WTC11 (cell line): ENCODE results near the gene NEUROG1. TPM values are rescaled to one million over a fixed set of nuclear protein-coding genes. Genes with fewer than 3 reads are reported as not detected.

ENCODE experiments used
- ATAC-seq: fragments of 200-7000 bp; cut with Tn5 transposase; 2 replicates; pipeline ENCODE4 v1.10.0; 2021; ENCODE audit warnings: mild to moderate bottlenecking, moderate library complexity
- CTCF ChIA-PET: fragments of 300-600 bp; sonication (Branson Sonifier 250); formaldehyde crosslinking; loops from one replicate; lab custom pipeline; 2021; ENCODE audit warnings: antibody characterized with exemption; lab: Charles Lee
- POLR2A ChIA-PET: fragments of 350-600 bp; sonication (Branson Sonifier 250); formaldehyde crosslinking; loops from one replicate; lab custom pipeline; 2021; ENCODE audit warnings: antibody characterized with exemption; lab: Charles Lee
- DNase-seq: peaks from one replicate; pipeline ENCODE4 v3.0.0; 2021; ENCODE audit warnings: low spot score
- H3K27ac Mint-ChIP-seq: 2 replicates; pipeline ENCODE4 v1.8.0; 2021; ENCODE audit warnings: mixed read lengths
- H3K27me3 Mint-ChIP-seq: 2 replicates; pipeline ENCODE4 v1.8.0; 2021; ENCODE audit warnings: low read depth, mild to moderate bottlenecking, moderate library complexity, mixed read lengths
- H3K36me3 Mint-ChIP-seq: 2 replicates; pipeline ENCODE4 v1.8.0; 2021; ENCODE audit warnings: mixed read lengths
- H3K4me1 Mint-ChIP-seq: 2 replicates; pipeline ENCODE4 v1.8.0; 2022; ENCODE audit warnings: mixed read lengths
- H3K4me3 Mint-ChIP-seq: 2 replicates; pipeline ENCODE4 v1.8.0; 2021; ENCODE audit warnings: mild to moderate bottlenecking, moderate library complexity, mixed read lengths
- H3K9me3 Mint-ChIP-seq: 2 replicates; pipeline ENCODE4 v1.8.0; 2021; ENCODE audit warnings: mixed read lengths
- ARID4B ChIP-seq: sonication (generic); formaldehyde crosslinking; IDR thresholded peaks from 2 replicates; pipeline ENCODE4 v1.8.0; 2023; ENCODE audit warnings: missing genetic modification reagents, mild to moderate bottlenecking, borderline replicate concordance
- ATF3 ChIP-seq: sonication (generic); formaldehyde crosslinking; conservative IDR thresholded peaks from 2 replicates; pipeline ENCODE4 v1.8.1; 2022; ENCODE audit warnings: mild to moderate bottlenecking, missing genetic modification reagents
- ELF4 ChIP-seq: sonication (generic); formaldehyde crosslinking; IDR thresholded peaks from 2 replicates; pipeline ENCODE4 v1.8.1; 2022; ENCODE audit warnings: low read depth, mild to moderate bottlenecking, moderate library complexity, missing genetic modification reagents
- ESRRA ChIP-seq: sonication (generic); formaldehyde crosslinking; IDR thresholded peaks from 2 replicates; pipeline ENCODE4 v1.8.1; 2022; ENCODE audit warnings: mild to moderate bottlenecking, missing genetic modification reagents, borderline replicate concordance
- GRHL2 ChIP-seq: fragments of 250-450 bp; sonication (Bioruptor Pico); IDR thresholded peaks from 2 replicates; pipeline ENCODE4 v1.8.0; 2022; ENCODE audit warnings: mild to moderate bottlenecking, moderate library complexity; ENCODE audit not compliant: insufficient replicate concordance, severe bottlenecking
- HMGA2 ChIP-seq: fragments of 250-450 bp; sonication (Bioruptor Pico); IDR thresholded peaks from 2 replicates; pipeline ENCODE4 v1.4.0; 2021; ENCODE audit warnings: mild to moderate bottlenecking, moderate library complexity
- NR2C2 ChIP-seq: sonication (generic); formaldehyde crosslinking; IDR thresholded peaks from 2 replicates; pipeline ENCODE4 v1.8.0; 2022; ENCODE audit warnings: mild to moderate bottlenecking, missing genetic modification reagents
- NR3C1 ChIP-seq: sonication (generic); formaldehyde crosslinking; conservative IDR thresholded peaks from 2 replicates; pipeline ENCODE4 v1.8.1; 2023; ENCODE audit warnings: low read depth, mild to moderate bottlenecking, missing genetic modification reagents
- OVOL2 ChIP-seq: fragments of 250-450 bp; sonication (Bioruptor Pico); IDR thresholded peaks from 2 replicates; pipeline ENCODE4 v1.9.0; 2021; ENCODE audit warnings: mild to moderate bottlenecking, borderline replicate concordance
- PRRX2 ChIP-seq: fragments of 250-450 bp; sonication (Bioruptor Pico); IDR thresholded peaks from 2 replicates; pipeline ENCODE4 v1.8.0; 2021; ENCODE audit warnings: mild to moderate bottlenecking
- RORB ChIP-seq: fragments of 250-450 bp; sonication (Bioruptor Pico); IDR thresholded peaks from 2 replicates; pipeline ENCODE4 v1.9.0; 2021; ENCODE audit warnings: mild to moderate bottlenecking
- STAT6 ChIP-seq: sonication (generic); formaldehyde crosslinking; conservative IDR thresholded peaks from 2 replicates; pipeline ENCODE4 v1.8.1; 2023; ENCODE audit warnings: mild to moderate bottlenecking, low read depth, missing genetic modification reagents, moderate library complexity
- USF1 ChIP-seq: sonication (generic); formaldehyde crosslinking; IDR thresholded peaks from 2 replicates; pipeline ENCODE4 v1.8.0; 2022; ENCODE audit warnings: mild to moderate bottlenecking, missing genetic modification reagents
- USF2 ChIP-seq: sonication (generic); formaldehyde crosslinking; IDR thresholded peaks from 2 replicates; pipeline ENCODE4 v1.8.1; 2023; ENCODE audit warnings: mild to moderate bottlenecking, missing genetic modification reagents, moderate library complexity
- ZNF281 ChIP-seq: sonication (generic); formaldehyde crosslinking; IDR thresholded peaks from 2 replicates; pipeline ENCODE4 v1.8.0; 2023; ENCODE audit warnings: mild to moderate bottlenecking, missing genetic modification reagents
- ZNF416 ChIP-seq: fragments of 250-450 bp; sonication (Bioruptor Pico); IDR thresholded peaks from 2 replicates; pipeline ENCODE4 v1.9.0; 2021; ENCODE audit warnings: mild to moderate bottlenecking, inconsistent platforms
- ZNF532 ChIP-seq: fragments of 250-450 bp; sonication (Bioruptor Pico); IDR thresholded peaks from 2 replicates; pipeline ENCODE4 v1.9.0; 2021; ENCODE audit warnings: mild to moderate bottlenecking, borderline replicate concordance
- ZSCAN18 ChIP-seq: fragments of 250-450 bp; sonication (Bioruptor Pico); IDR thresholded peaks from 2 replicates; pipeline ENCODE4 v2.1.2; 2022; ENCODE audit warnings: mild to moderate bottlenecking, moderate library complexity
- total RNA-seq: library from RNA; stranded (reverse); gene quantifications from 3 replicates; pipeline ENCODE4 v1.2.3, GENCODE V29; 2021

Gene NEUROG1
- total RNA-seq, 1 experiment from 2014 or later, result 0.13 TPM

- TF ChIP-seq ZSCAN18 (no peak), OVOL2 (CRISPR knock-in tag) (no peak), USF1 (CRISPR knock-in tag) (no peak), ARID4B (CRISPR knock-in tag) (no peak), ATF3 (CRISPR knock-in tag) (no peak), NR2C2 (CRISPR knock-in tag) (no peak), ESRRA (CRISPR knock-in tag) (no peak), NR3C1 (no peak), RORB (CRISPR knock-in tag) (no peak), HMGA2 (CRISPR knock-in tag) (no peak), USF2 (CRISPR knock-in tag) (no peak), ZNF281 (CRISPR knock-in tag) (no peak)
- TF ChIP-seq, all 79 proteins: peak for 0
Measured at GRCh38 chr5:135505973-135506372, 29.8 kb downstream of the NEUROG1 start (continued).

- Mint-ChIP-seq H3K27ac (no peak overlapping the region), H3K27me3 (peaks cover 80% of the 10 kb centered on the region), H3K9me3 (no peaks in the 10 kb centered on the region), H3K36me3 (no peaks in the 10 kb centered on the region), H3K4me3 (no peak overlapping the region), H3K4me1 (peaks cover 16% of the 10 kb centered on the region)
- POLR2A ChIA-PET, result no interaction called here
- no peak for ATAC-seq
- CTCF ChIA-PET, result no interaction called here
- no peak for DNase-seq
- no peak for TF ChIP-seq ZNF532 (CRISPR knock-in tag)
- no peak for TF ChIP-seq ELF4 (CRISPR knock-in tag)
- TF ChIP-seq GRHL2 (CRISPR knock-in tag), result no peak
- TF ChIP-seq STAT6, result no peak
- TF ChIP-seq ZNF416 (CRISPR knock-in tag), result no peak
- TF ChIP-seq PRRX2 (CRISPR knock-in tag), result no peak
Measured at GRCh38 chr5:135504376-135504775, 31.4 kb downstream of the NEUROG1 start.
